Body of pancreas (tissue), 4 donors: ENCODE data around the gene KIF25. TPM values are rescaled to one million over a fixed set of nuclear protein-coding genes. Genes with fewer than 3 reads are reported as not detected.

Experiments
- ATAC-seq: fragments of 150-250 bp; one replicate; pipeline ENCODE4 v1.9.1; 2016
- DNase-seq, 4 donors: peaks; one replicate each; pipeline ENCODE4 v3.0.0-alpha.2; 2019
- H3K27ac ChIP-seq, 4 donors: fragments of 200-600 bp; sonication (generic); 1 replicate in 3 of 4; 2 replicates in 1 of 4; pipeline versions ENCODE4 v1.5.1 to v1.6.1; 2016 to 2019; ENCODE audit warnings: mild to moderate bottlenecking in 1 of 4, mixed read lengths in 1 of 4, moderate library complexity in 1 of 4
- H3K27me3 ChIP-seq, 2 donors: fragments of 200-600 bp; sonication (generic); one replicate each; pipeline ENCODE4 v1.6.0; 2016; ENCODE audit warnings: mild to moderate bottlenecking in 1 of 2
- H3K36me3 ChIP-seq, 2 donors: fragments of 200-600 bp; sonication (generic); replicated peaks in 1 of 2; 2 replicates each; pipeline ENCODE4 v1.5.1; 2016; ENCODE audit warnings: low read depth in 2 of 2; ENCODE audit not compliant: insufficient read depth in 1 of 2
- H3K4me1 ChIP-seq: fragments of 200-600 bp; sonication (generic); one replicate; pipeline ENCODE4 v1.6.0; 2016
- H3K4me3 ChIP-seq, 2 donors: fragments of 200-600 bp; sonication (generic); 1 replicate in 1 of 2; 2 replicates in 1 of 2; pipeline ENCODE4 v1.5.1; 2016 to 2019
- H3K9me3 ChIP-seq, 3 donors: fragments of 200-600 bp; sonication (generic); 1 replicate in 2 of 3; 2 replicates in 1 of 3; pipeline ENCODE4 v1.5.1; 2016
- POLR2A ChIP-seq, 3 donors: fragments of 450-650 bp; IDR thresholded peaks; one replicate each; pipeline ENCODE4 v1.6.1; 2016; ENCODE audit warnings: antibody characterized with exemption in 3 of 3, mild to moderate bottlenecking in 2 of 3
- WGBS, 2 donors: methylation state at CpG; one replicate each; pipeline ENCODE4 v1.1.5; 2017; 5-methylcytosine and 5-hydroxymethylcytosine counted together
- intact Hi-C: fragments of 100-400 bp; cut with DNase I; formaldehyde crosslinking; loops from one replicate; pipeline ENCODE4 v1.15.1; 2023
- total RNA-seq, 2 donors: library from RNA; depleted of rRNA; stranded (reverse); fragments of >200 nt; gene quantifications; one replicate each; pipeline ENCODE4 v1.1.0, GENCODE V29; 2016
- TF ChIP-seq, protein P1 (sequence below), 7 experiments: fragments of 450-650 bp in 4 of 7; fragments of 200-600 bp in 3 of 7; sonication (generic) in 3 of 7; IDR thresholded peaks; one replicate each; pipeline ENCODE4 v1.5.1; 2016 to 2019; ENCODE audit warnings: antibody characterized with exemption in 7 of 7

KIF25 gene
- total RNA-seq, 2 donors from 2014 or later, result 1.8 TPM; not detected in 1

DNA sequence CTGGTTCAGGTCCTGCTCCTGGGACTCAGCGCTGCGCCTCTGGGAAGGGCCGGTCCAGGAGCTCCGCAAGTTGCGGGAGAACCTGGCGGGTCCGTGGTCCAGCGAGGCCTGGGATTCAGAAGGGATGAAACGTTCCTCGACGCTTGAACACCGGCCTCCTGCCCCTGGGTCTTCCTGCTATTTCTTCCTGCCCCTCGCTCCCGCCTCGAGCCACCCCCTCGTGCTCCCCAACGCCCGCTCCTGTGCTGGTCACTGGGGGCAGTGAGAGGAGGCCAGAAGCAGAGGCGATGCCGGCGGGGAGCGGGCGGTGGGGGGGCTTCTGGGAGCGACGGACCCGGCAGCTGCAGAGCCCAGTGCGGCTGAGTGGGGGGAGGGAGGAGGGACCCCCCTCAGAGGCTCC is 20.8 kb upstream of the KIF25 start:
- no peak for ATAC-seq
- Histone ChIP-seq H3K4me3 (no peak overlapping the region), H3K27me3 (no peaks in the 10 kb centered on the region), H3K27ac (no peak overlapping the region), H3K36me3 (no peaks in the 10 kb centered on the region), H3K4me1 (peaks cover 7% of the 10 kb centered on the region), H3K9me3 (no peaks in the 10 kb centered on the region)
- intact Hi-C loops, result no loop called here
- WGBS, 2 donors, result 92 to 95% methylated on average over 22 to 25 of the region's 27 CpGs
- TF ChIP-seq, protein P1, sequence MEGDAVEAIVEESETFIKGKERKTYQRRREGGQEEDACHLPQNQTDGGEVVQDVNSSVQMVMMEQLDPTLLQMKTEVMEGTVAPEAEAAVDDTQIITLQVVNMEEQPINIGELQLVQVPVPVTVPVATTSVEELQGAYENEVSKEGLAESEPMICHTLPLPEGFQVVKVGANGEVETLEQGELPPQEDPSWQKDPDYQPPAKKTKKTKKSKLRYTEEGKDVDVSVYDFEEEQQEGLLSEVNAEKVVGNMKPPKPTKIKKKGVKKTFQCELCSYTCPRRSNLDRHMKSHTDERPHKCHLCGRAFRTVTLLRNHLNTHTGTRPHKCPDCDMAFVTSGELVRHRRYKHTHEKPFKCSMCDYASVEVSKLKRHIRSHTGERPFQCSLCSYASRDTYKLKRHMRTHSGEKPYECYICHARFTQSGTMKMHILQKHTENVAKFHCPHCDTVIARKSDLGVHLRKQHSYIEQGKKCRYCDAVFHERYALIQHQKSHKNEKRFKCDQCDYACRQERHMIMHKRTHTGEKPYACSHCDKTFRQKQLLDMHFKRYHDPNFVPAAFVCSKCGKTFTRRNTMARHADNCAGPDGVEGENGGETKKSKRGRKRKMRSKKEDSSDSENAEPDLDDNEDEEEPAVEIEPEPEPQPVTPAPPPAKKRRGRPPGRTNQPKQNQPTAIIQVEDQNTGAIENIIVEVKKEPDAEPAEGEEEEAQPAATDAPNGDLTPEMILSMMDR (IDR thresholded peaks at IDR 0.05), result no peak
- TF ChIP-seq POLR2A (IDR thresholded peaks at IDR 0.05), result no peak
- DNase-seq, result no peak

DNA sequence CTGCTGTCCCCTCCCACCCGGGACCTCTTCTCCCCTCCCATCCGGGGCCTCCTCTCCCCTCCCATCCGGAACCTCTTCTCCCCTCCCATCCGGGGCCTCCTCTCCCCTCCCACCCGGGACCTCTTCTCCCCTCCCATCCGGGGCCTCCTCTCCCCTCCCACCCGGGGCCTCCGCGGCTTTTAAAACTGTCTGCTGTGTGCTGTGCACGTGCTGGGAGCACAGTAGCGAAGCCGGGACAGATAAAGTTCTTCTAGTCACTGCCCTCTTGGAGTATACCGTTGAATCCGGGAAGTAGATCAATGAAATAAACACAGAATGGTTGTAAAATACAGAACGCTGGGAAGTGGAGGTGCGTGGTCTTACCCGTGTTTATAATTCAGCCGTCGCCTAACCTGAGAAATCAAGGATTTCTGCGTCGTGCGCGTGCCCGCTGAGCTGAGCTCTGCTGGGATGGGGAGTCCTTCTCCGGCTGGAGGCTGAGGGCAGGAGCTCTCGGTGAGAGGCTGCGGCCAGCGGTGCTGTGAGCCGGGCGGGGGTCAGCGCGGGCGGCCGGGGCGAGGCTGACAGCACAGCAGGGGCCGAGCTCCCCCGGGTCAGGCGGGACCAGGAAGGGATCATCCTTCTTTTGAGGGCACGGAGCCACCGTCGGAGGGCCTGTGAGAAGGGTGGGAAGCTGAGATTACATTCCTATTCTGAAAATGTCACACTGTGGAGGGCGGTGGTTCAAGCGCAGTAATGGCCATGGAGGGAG is 19.6 kb upstream of the KIF25 start:
- WGBS, 2 donors, result 92% methylated on average over 36 to 38 of the region's 43 CpGs
- Histone ChIP-seq H3K36me3 (no peaks in the 10 kb centered on the region), H3K27ac (no peak overlapping the region), H3K9me3 (no peaks in the 10 kb centered on the region), H3K27me3 (no peaks in the 10 kb centered on the region), H3K4me3 (no peak overlapping the region), H3K4me1 (peaks cover 7% of the 10 kb centered on the region)
- intact Hi-C loops, result no loop called here
- ATAC-seq (no peak), DNase-seq (no peak)
- TF ChIP-seq POLR2A (IDR thresholded peaks at IDR 0.05), result no peak
- TF ChIP-seq, protein P1 (IDR thresholded peaks at IDR 0.05), result no peak

GRCh38 chr6:167978607-167979006 is 18.9 kb upstream of the KIF25 start:
- Histone ChIP-seq H3K27me3 (no peaks in the 10 kb centered on the region), H3K4me3 (no peak overlapping the region), H3K4me1 (peaks cover 7% of the 10 kb centered on the region), H3K36me3 (no peaks in the 10 kb centered on the region), H3K27ac (no peak overlapping the region), H3K9me3 (no peaks in the 10 kb centered on the region)
- WGBS, 2 donors, result 65 to 68% methylated on average over 7 of the region's 7 CpGs
- intact Hi-C loops, result no loop called here
- DNase-seq (no peak), ATAC-seq (no peak)
- no peak for TF ChIP-seq POLR2A (IDR thresholded peaks at IDR 0.05)
- TF ChIP-seq, protein P1 (IDR thresholded peaks at IDR 0.05), result no peak

GRCh38 chr6:167979436-167980139 is 17.9 kb upstream of the KIF25 start:
- H3K4me1 ChIP-seq, result peaks cover 7% of the 10 kb centered on the region
- TF ChIP-seq POLR2A (IDR thresholded peaks at IDR 0.05), result no peak
- TF ChIP-seq, protein P1 (IDR thresholded peaks at IDR 0.05), result no peak
- H3K36me3 ChIP-seq, result no peaks in the 10 kb centered on the region
- no peaks in the 10 kb centered on the region for H3K9me3 ChIP-seq
- ATAC-seq, result no peak
- intact Hi-C loops, result no loop called here
- no peak overlapping the region for H3K4me3 ChIP-seq
- H3K27ac ChIP-seq, result no peak overlapping the region
- WGBS, 2 donors, result 83 to 85% methylated on average over 12 of the region's 12 CpGs
- H3K27me3 ChIP-seq, result no peaks in the 10 kb centered on the region
- no peak for DNase-seq
